Calu3 (cell line): ENCODE results near the gene KIF16B. TPM values are rescaled to one million over a fixed set of nuclear protein-coding genes. Genes with fewer than 3 reads are reported as not detected.

ENCODE experiments used
- BruUV-seq: library from RNA; stranded (reverse); fragments of 400-500 nt; replicated peaks from 2 replicates; lab custom pipeline; 2021; lab: Mats Ljungman, UMichigan
- CTCF ChIA-PET: fragments of 300-600 bp; sonication (Branson Sonifier 250); formaldehyde crosslinking; loops from one replicate; lab custom pipeline; 2022; ENCODE audit warnings: antibody characterized with exemption; lab: Charles Lee
- DNase-seq: peaks from one replicate; pipeline ENCODE4 v3.0.0; 2022
- H3K27ac Mint-ChIP-seq: one replicate; pipeline ENCODE4 v1.8.0; 2022; ENCODE audit warnings: mixed read lengths; ENCODE audit not compliant: unreplicated experiment
- H3K27me3 Mint-ChIP-seq: one replicate; pipeline ENCODE4 v1.8.0; 2022; ENCODE audit warnings: mixed read lengths; ENCODE audit not compliant: unreplicated experiment
- H3K36me3 Mint-ChIP-seq: one replicate; pipeline ENCODE4 v1.8.0; 2022; ENCODE audit warnings: mild to moderate bottlenecking, moderate library complexity, mixed read lengths; ENCODE audit not compliant: insufficient read depth, unreplicated experiment
- H3K4me1 Mint-ChIP-seq: one replicate; pipeline ENCODE4 v1.8.0; 2022; ENCODE audit warnings: mild to moderate bottlenecking, low read depth, mixed read lengths; ENCODE audit not compliant: unreplicated experiment
- H3K4me3 Mint-ChIP-seq: one replicate; pipeline ENCODE4 v1.8.0; 2022; ENCODE audit warnings: mild to moderate bottlenecking, low read depth, moderate library complexity, mixed read lengths; ENCODE audit not compliant: unreplicated experiment
- H3K9me3 Mint-ChIP-seq: one replicate; pipeline ENCODE4 v1.8.0; 2022; ENCODE audit warnings: low read depth, mixed read lengths; ENCODE audit not compliant: unreplicated experiment
- intact Hi-C: fragments of 100-400 bp; cut with micrococcal nuclease; formaldehyde crosslinking; loops from one replicate; pipeline ENCODE4 v1.10.0; 2022; ENCODE audit not compliant: unreplicated experiment
- total RNA-seq: library from RNA; stranded (reverse); gene quantifications from 2 replicates; pipeline ENCODE4 v1.2.3, GENCODE V29; 2022
- TF ChIP-seq, protein P1 (sequence below): fragments of 200-600 bp; IDR thresholded peaks from one replicate; pipeline ENCODE4 v1.8.0; 2022; ENCODE audit warnings: antibody characterized with exemption; ENCODE audit not compliant: unreplicated experiment

KIF16B gene
- total RNA-seq, 1 experiment from 2014 or later: 4.3 TPM

GRCh38 chr20:16393297-16393696, 180.0 kb downstream of the KIF16B start:
- Mint-ChIP-seq H3K36me3 (no peaks in the 10 kb centered on the region), H3K27me3 (no peaks in the 10 kb centered on the region), H3K9me3 (no peaks in the 10 kb centered on the region), H3K4me3 (no peak overlapping the region), H3K4me1 (peaks cover 9% of the 10 kb centered on the region), H3K27ac (no peak overlapping the region)
- CTCF ChIA-PET: no interaction called here
- DNase-seq: no peak
- TF ChIP-seq, protein P1, sequence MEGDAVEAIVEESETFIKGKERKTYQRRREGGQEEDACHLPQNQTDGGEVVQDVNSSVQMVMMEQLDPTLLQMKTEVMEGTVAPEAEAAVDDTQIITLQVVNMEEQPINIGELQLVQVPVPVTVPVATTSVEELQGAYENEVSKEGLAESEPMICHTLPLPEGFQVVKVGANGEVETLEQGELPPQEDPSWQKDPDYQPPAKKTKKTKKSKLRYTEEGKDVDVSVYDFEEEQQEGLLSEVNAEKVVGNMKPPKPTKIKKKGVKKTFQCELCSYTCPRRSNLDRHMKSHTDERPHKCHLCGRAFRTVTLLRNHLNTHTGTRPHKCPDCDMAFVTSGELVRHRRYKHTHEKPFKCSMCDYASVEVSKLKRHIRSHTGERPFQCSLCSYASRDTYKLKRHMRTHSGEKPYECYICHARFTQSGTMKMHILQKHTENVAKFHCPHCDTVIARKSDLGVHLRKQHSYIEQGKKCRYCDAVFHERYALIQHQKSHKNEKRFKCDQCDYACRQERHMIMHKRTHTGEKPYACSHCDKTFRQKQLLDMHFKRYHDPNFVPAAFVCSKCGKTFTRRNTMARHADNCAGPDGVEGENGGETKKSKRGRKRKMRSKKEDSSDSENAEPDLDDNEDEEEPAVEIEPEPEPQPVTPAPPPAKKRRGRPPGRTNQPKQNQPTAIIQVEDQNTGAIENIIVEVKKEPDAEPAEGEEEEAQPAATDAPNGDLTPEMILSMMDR: no peak
- intact Hi-C loops: no loop called here
- BruUV-seq: no TSS peak

DNA sequence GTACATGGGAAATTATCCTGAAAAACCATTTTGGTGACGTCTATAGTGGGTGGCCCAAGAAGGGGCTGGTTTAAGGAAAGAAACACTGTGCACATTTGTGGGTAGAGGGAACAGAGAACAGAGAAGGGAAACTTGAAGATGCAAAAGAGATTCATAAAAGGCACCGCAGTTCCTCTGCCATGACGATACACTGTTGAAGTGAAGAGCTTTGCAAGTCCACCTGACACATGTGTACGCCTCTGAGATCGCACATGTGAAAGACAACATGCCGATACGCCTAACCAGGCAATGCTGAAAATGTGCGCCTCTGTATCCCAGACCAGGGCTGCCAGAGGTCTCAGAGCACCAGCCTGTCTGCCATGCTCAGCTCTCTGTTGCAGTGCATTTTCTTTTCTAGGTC, 180.9 kb downstream of the KIF16B start:
- peaks cover 9% of the 10 kb centered on the region for H3K4me1 Mint-ChIP-seq
- no peaks in the 10 kb centered on the region for H3K9me3 Mint-ChIP-seq
- DNase-seq: no peak
- no TSS peak for BruUV-seq
- no peak overlapping the region for H3K27ac Mint-ChIP-seq
- H3K27me3 Mint-ChIP-seq: no peaks in the 10 kb centered on the region
- CTCF ChIA-PET: no interaction called here
- TF ChIP-seq, protein P1: no peak
- no peak overlapping the region for H3K4me3 Mint-ChIP-seq
- intact Hi-C loops: no loop called here
- no peaks in the 10 kb centered on the region for H3K36me3 Mint-ChIP-seq

DNA sequence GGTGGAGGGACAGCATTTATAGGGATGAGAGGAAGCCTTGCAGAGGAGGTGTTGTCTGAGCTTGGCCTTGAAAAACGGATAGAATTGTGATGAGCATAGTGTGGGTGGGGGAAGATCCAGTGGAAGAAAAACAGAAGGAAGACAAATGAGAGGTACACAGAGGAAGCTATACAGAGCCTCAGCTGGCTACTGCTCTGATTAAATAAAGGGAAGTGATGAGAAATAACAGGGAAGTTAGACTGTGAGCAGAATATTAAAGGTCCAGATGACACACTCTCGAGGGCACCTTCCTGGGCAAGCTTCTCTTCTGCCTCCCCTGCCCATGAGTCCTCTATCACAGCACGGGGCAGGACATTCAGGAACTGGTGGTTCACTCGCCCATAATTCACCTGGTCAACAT, 182.3 kb downstream of the KIF16B start:
- Mint-ChIP-seq H3K27me3 (no peaks in the 10 kb centered on the region), H3K27ac (no peak overlapping the region), H3K9me3 (no peaks in the 10 kb centered on the region), H3K4me1 (peaks cover 9% of the 10 kb centered on the region), H3K36me3 (no peaks in the 10 kb centered on the region), H3K4me3 (no peak overlapping the region)
- CTCF ChIA-PET: no interaction called here
- no peak for DNase-seq
- intact Hi-C loops: no loop called here
- TF ChIP-seq, protein P1: no peak
- no TSS peak for BruUV-seq

GRCh38 chr20:16388731-16389130, 184.5 kb downstream of the KIF16B start:
- no TSS peak for BruUV-seq
- no peak for DNase-seq
- CTCF ChIA-PET: interaction anchor here (0.6 kb wide), 1 partner anchor 1349 kb away, joined by 4 read pairs; no protein-coding TSS in a partner anchor
- Mint-ChIP-seq H3K36me3 (no peaks in the 10 kb centered on the region), H3K4me1 (peaks cover 5% of the 10 kb centered on the region), H3K27me3 (no peaks in the 10 kb centered on the region), H3K9me3 (no peaks in the 10 kb centered on the region), H3K4me3 (no peak overlapping the region), H3K27ac (no peak overlapping the region)
- intact Hi-C loops: no loop called here
- TF ChIP-seq, protein P1: no peak
